Neural cell (in vitro differentiated cells): Measurements from ENCODE around the gene CALR. TPM values are rescaled to one million over a fixed set of nuclear protein-coding genes. Genes with fewer than 3 reads are reported as not detected.
"Not testable (repeated sequence)": the region's sequence is repeated elsewhere in the genome, so short reads cannot be mapped to it uniquely, and the experiment has no call there.

Source experiments
- H2AFZ ChIP-seq: fragments of 200-600, 300-800 bp; sonication (generic), shearing (Covaris generic); 2 replicates; pipeline ENCODE4 v1.6.0; 2014; ENCODE audit warnings: low read depth, mild to moderate bottlenecking, antibody characterized with exemption, low read length, moderate library complexity
- H3F3A ChIP-seq: fragments of 200-600 bp; shearing (Covaris generic); 2 replicates; pipeline ENCODE4 v1.6.1; 2016; ENCODE audit warnings: mild to moderate bottlenecking, moderate library complexity, mixed read lengths, antibody characterized with exemption, low read length; ENCODE audit not compliant: insufficient read depth, poor library complexity, severe bottlenecking
- H3K27ac ChIP-seq: fragments of 200-600, 300-800 bp; sonication (generic), shearing (Covaris generic); 2 replicates; pipeline ENCODE4 v1.5.1; 2014; ENCODE audit warnings: mild to moderate bottlenecking, low read length, moderate library complexity
- H3K27me3 ChIP-seq: fragments of 300-800, 200-600 bp; sonication (generic), shearing (Covaris generic); 2 replicates; pipeline ENCODE4 v1.6.0; 2014; ENCODE audit warnings: mild to moderate bottlenecking, low read depth, low read length, moderate library complexity; ENCODE audit not compliant: insufficient read depth
- H3K36me3 ChIP-seq: fragments of 300-800, 200-600 bp; sonication (generic), shearing (Covaris generic); 2 replicates; pipeline ENCODE4 v1.5.1; 2014; ENCODE audit warnings: mild to moderate bottlenecking, antibody characterized with exemption, low read length, moderate library complexity; ENCODE audit not compliant: insufficient read depth
- H3K4me2 ChIP-seq: fragments of 300-800, 200-600 bp; sonication (generic), shearing (Covaris generic); 2 replicates; pipeline ENCODE4 v1.6.0; 2014; ENCODE audit warnings: mild to moderate bottlenecking, low read length
- H3K4me3 ChIP-seq: fragments of 300-800, 200-600 bp; sonication (generic), shearing (Covaris generic); 2 replicates; pipeline ENCODE4 v1.5.1; 2014; ENCODE audit warnings: mild to moderate bottlenecking, low read length, moderate library complexity
- H3K79me2 ChIP-seq: fragments of 200-600 bp; shearing (Covaris generic); replicated peaks from 2 replicates; pipeline ENCODE4 v1.6.0; 2014; ENCODE audit warnings: mild to moderate bottlenecking, low read length, moderate library complexity; ENCODE audit not compliant: insufficient read depth
- H3K9ac ChIP-seq: fragments of 300-800, 200-600 bp; sonication (generic), shearing (Covaris generic); 2 replicates; pipeline ENCODE4 v1.6.1; 2016; ENCODE audit warnings: mild to moderate bottlenecking, low read length, mixed read lengths
- H3K9me2 ChIP-seq: fragments of 200-600 bp; shearing (Covaris generic); 2 replicates; pipeline ENCODE4 v1.6.1; 2016; ENCODE audit warnings: mild to moderate bottlenecking, low read length, mixed read lengths; ENCODE audit not compliant: insufficient read depth
- H3K9me3 ChIP-seq: fragments of 200-600, 300-800 bp; sonication (generic), shearing (Covaris generic); 2 replicates; pipeline ENCODE4 v1.6.1; 2016; ENCODE audit warnings: mild to moderate bottlenecking, mixed run types, low read length, moderate library complexity, mixed read lengths
- H4K20me1 ChIP-seq: fragments of 200-600 bp; shearing (Covaris generic); 2 replicates; pipeline ENCODE4 v1.6.1; 2016; ENCODE audit warnings: mild to moderate bottlenecking, mixed run types; ENCODE audit not compliant: insufficient read depth
- CTCF ChIP-seq: fragments of 450-650 bp; IDR thresholded peaks from 2 replicates; pipeline ENCODE4 v1.5.1; 2014; ENCODE audit warnings: antibody characterized with exemption, mild to moderate bottlenecking, moderate library complexity; ENCODE audit not compliant: poor library complexity, severe bottlenecking
- EP300 ChIP-seq: fragments of 450-650 bp; conservative IDR thresholded peaks from 2 replicates; pipeline ENCODE4 v1.6.1; 2014; ENCODE audit warnings: antibody characterized with exemption, mild to moderate bottlenecking, moderate library complexity; ENCODE audit not compliant: poor library complexity, severe bottlenecking
- EZH2 ChIP-seq: fragments of 200-600, 300-800 bp; shearing (Covaris generic), sonication (generic); IDR thresholded peaks from 2 replicates; pipeline ENCODE4 v1.6.1; 2014; ENCODE audit warnings: antibody characterized with exemption, low read length, borderline replicate concordance, mild to moderate bottlenecking; ENCODE audit not compliant: insufficient read depth, poor library complexity, severe bottlenecking
- MXI1 ChIP-seq: fragments of 450-650 bp; conservative IDR thresholded peaks from 2 replicates; pipeline ENCODE4 v1.6.1; 2014; ENCODE audit warnings: antibody characterized with exemption, mild to moderate bottlenecking; ENCODE audit not compliant: poor library complexity, severe bottlenecking
- POLR2AphosphoS5 ChIP-seq: IDR thresholded peaks from 2 replicates; pipeline ENCODE4 v1.6.1; 2012
- RAD21 ChIP-seq: fragments of 450-650 bp; conservative IDR thresholded peaks from 2 replicates; pipeline ENCODE4 v1.6.1; 2014; ENCODE audit warnings: antibody characterized with exemption, mild to moderate bottlenecking, moderate library complexity
- REST ChIP-seq: IDR thresholded peaks from 2 replicates; pipeline ENCODE4 v1.6.1; 2012; ENCODE audit warnings: borderline replicate concordance
- SMC3 ChIP-seq: fragments of 450-650 bp; conservative IDR thresholded peaks from 2 replicates; pipeline ENCODE4 v1.6.1; 2014; ENCODE audit warnings: antibody characterized with exemption, mild to moderate bottlenecking, moderate library complexity; ENCODE audit not compliant: poor library complexity
- TAF1 ChIP-seq: IDR thresholded peaks from 2 replicates; pipeline ENCODE4 v1.6.1; 2012; ENCODE audit warnings: low read depth
- polyA plus RNA-seq: library from polyadenylated mRNA; depleted of rRNA; stranded (reverse); fragments of >200 nt; gene quantifications from 2 replicates; pipeline ENCODE4 v1.2.3, GENCODE V29; 2014

The CALR gene
- polyA plus RNA-seq, 1 donor from 2014 or later = 242 TPM

GRCh38 chr19:12913851-12914690 is 24.3 kb upstream of the CALR start:
- Histone ChIP-seq H3K27me3 (no peaks in the 10 kb centered on the region), H3K27ac (no peak overlapping the region), H3K36me3 (no peaks in the 10 kb centered on the region), H3K9me3 (no peaks in the 10 kb centered on the region), H2AFZ (no peak overlapping the region), H4K20me1 (no peaks in the 10 kb centered on the region), H3K9me2 (no peaks in the 10 kb centered on the region), H3F3A (no peaks in the 10 kb centered on the region), H3K4me2 (no peak overlapping the region), H3K9ac (no peak overlapping the region), H3K79me2 (no peaks in the 10 kb centered on the region), H3K4me3 (no peak overlapping the region)
- TF ChIP-seq SMC3 (no peak), RAD21 (no peak), REST (no peak), TAF1 (no peak), POLR2AphosphoS5 (no peak), EZH2 (no peak), EP300 (no peak), MXI1 (no peak), CTCF (no peak)

GRCh38 chr19:12915860-12916259 is 22.5 kb upstream of the CALR start:
- H3K27me3 ChIP-seq, H3K4me2 ChIP-seq, H3K9me2 ChIP-seq, H3K9ac ChIP-seq, H3F3A ChIP-seq, H2AFZ ChIP-seq, H3K27ac ChIP-seq, H3K36me3 ChIP-seq, H4K20me1 ChIP-seq, H3K4me3 ChIP-seq, H3K79me2 ChIP-seq, H3K9me3 ChIP-seq: not testable (repeated sequence)
